Measurements from ENCODE around the gene HEG1.

GRCh38 chr3:125102470-125102869 lies 46.7 kb upstream of the HEG1 start:
- TF ChIP-seq PATZ1 (CRISPR knock-in tag; IDR thresholded peaks at IDR 0.05; ENCODE audit: borderline replicate concordance) (no peak), ESRRG (CRISPR knock-in tag; IDR thresholded peaks at IDR 0.05) (no peak), ZFP30 (CRISPR knock-in tag; IDR thresholded peaks at IDR 0.05) (no peak), TOX (CRISPR knock-in tag; IDR thresholded peaks at IDR 0.05; ENCODE audit: borderline replicate concordance) (no peak)
- TF ChIP-seq, protein P1, sequence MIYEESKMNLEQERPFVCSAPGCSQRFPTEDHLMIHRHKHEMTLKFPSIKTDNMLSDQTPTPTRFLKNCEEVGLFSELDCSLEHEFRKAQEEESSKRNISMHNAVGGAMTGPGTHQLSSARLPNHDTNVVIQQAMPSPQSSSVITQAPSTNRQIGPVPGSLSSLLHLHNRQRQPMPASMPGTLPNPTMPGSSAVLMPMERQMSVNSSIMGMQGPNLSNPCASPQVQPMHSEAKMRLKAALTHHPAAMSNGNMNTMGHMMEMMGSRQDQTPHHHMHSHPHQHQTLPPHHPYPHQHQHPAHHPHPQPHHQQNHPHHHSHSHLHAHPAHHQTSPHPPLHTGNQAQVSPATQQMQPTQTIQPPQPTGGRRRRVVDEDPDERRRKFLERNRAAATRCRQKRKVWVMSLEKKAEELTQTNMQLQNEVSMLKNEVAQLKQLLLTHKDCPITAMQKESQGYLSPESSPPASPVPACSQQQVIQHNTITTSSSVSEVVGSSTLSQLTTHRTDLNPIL (CRISPR knock-in tag; IDR thresholded peaks at IDR 0.05; ENCODE audit: low read depth), result no peak
- TF ChIP-seq, protein P2, sequence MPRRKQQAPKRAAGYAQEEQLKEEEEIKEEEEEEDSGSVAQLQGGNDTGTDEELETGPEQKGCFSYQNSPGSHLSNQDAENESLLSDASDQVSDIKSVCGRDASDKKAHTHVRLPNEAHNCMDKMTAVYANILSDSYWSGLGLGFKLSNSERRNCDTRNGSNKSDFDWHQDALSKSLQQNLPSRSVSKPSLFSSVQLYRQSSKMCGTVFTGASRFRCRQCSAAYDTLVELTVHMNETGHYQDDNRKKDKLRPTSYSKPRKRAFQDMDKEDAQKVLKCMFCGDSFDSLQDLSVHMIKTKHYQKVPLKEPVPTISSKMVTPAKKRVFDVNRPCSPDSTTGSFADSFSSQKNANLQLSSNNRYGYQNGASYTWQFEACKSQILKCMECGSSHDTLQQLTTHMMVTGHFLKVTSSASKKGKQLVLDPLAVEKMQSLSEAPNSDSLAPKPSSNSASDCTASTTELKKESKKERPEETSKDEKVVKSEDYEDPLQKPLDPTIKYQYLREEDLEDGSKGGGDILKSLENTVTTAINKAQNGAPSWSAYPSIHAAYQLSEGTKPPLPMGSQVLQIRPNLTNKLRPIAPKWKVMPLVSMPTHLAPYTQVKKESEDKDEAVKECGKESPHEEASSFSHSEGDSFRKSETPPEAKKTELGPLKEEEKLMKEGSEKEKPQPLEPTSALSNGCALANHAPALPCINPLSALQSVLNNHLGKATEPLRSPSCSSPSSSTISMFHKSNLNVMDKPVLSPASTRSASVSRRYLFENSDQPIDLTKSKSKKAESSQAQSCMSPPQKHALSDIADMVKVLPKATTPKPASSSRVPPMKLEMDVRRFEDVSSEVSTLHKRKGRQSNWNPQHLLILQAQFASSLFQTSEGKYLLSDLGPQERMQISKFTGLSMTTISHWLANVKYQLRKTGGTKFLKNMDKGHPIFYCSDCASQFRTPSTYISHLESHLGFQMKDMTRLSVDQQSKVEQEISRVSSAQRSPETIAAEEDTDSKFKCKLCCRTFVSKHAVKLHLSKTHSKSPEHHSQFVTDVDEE (CRISPR knock-in tag; IDR thresholded peaks at IDR 0.05), result no peak

All from SK-N-SH treated with all-trans-retinoic acid at 6 μM for 48 hours (cell line).